BE2C (cell line): ENCODE results near the gene ADA.

Source experiments
- DNase-seq: peaks from one replicate; pipeline ENCODE4 v3.0.0-alpha.2; 2020
- H3K27me3 ChIP-seq: fragments of 250-450 bp; sonication (Bioruptor Pico); 2 replicates; pipeline ENCODE4 v1.5.1; 2020; ENCODE audit warnings: mild to moderate bottlenecking
- H3K36me3 ChIP-seq: fragments of 250-450 bp; sonication (Bioruptor Pico); 2 replicates; pipeline ENCODE4 v1.5.1; 2020; ENCODE audit warnings: mild to moderate bottlenecking
- H3K4me1 ChIP-seq: fragments of 250-450 bp; sonication (Bioruptor Pico); 2 replicates; pipeline ENCODE4 v1.5.1; 2020
- H3K4me3 ChIP-seq: 2 replicates; pipeline ENCODE4 v1.5.1; 2011; ENCODE audit warnings: low read depth, low read length
- H3K9me3 ChIP-seq: fragments of 250-450 bp; sonication (Bioruptor Pico); 2 replicates; pipeline ENCODE4 v1.5.1; 2020
- CTCF ChIP-seq: IDR thresholded peaks from 2 replicates; pipeline ENCODE4 v1.5.1; 2012; ENCODE audit warnings: mild to moderate bottlenecking, low read depth, low read length

Gene ADA

GRCh38 chr20:44690781-44691423, 39.4 kb upstream of the ADA start:
- DNase-seq, result no peak
- H3K36me3 ChIP-seq, result no peaks in the 10 kb centered on the region; the same call in 1 of the 2 replicates
- H3K9me3 ChIP-seq, result no peaks in the 10 kb centered on the region; the same call in 1 of the 2 replicates
- no peak overlapping the region for H3K4me3 ChIP-seq
- H3K4me1 ChIP-seq, result no peaks in the 10 kb centered on the region
- H3K27me3 ChIP-seq, result no peaks in the 10 kb centered on the region
- TF ChIP-seq CTCF, result no peak

GRCh38 chr20:44689809-44690208, 38.3 kb upstream of the ADA start:
- DNase-seq, result no peak
- no peaks in the 10 kb centered on the region; the same call in 1 of the 2 replicates for H3K36me3 ChIP-seq
- no peaks in the 10 kb centered on the region for H3K27me3 ChIP-seq
- no peak for TF ChIP-seq CTCF
- H3K4me1 ChIP-seq, result no peaks in the 10 kb centered on the region
- H3K4me3 ChIP-seq, result no peak overlapping the region
- no peaks in the 10 kb centered on the region; the same call in 1 of the 2 replicates for H3K9me3 ChIP-seq

GRCh38 chr20:44688053-44688625, 36.6 kb upstream of the ADA start:
- Histone ChIP-seq H3K4me3 (no peak overlapping the region), H3K36me3 (no peaks in the 10 kb centered on the region; the same call in 1 of the 2 replicates), H3K27me3 (no peaks in the 10 kb centered on the region), H3K9me3 (no peaks in the 10 kb centered on the region; the same call in 1 of the 2 replicates), H3K4me1 (no peaks in the 10 kb centered on the region)
- DNase-seq, result no peak
- no peak for TF ChIP-seq CTCF

GRCh38 chr20:44686934-44687333, 35.4 kb upstream of the ADA start:
- DNase-seq, result no peak
- H3K4me3 ChIP-seq, result no peak overlapping the region
- no peaks in the 10 kb centered on the region for H3K4me1 ChIP-seq
- H3K9me3 ChIP-seq, result no peaks in the 10 kb centered on the region; the same call in 1 of the 2 replicates
- H3K27me3 ChIP-seq, result no peaks in the 10 kb centered on the region
- TF ChIP-seq CTCF, result no peak
- no peaks in the 10 kb centered on the region for H3K36me3 ChIP-seq

GRCh38 chr20:44684047-44684967, 32.8 kb upstream of the ADA start:
- TF ChIP-seq CTCF, result no peak
- no peaks in the 10 kb centered on the region for H3K9me3 ChIP-seq
- no peak for DNase-seq
- H3K4me3 ChIP-seq, result no peak overlapping the region
- H3K36me3 ChIP-seq, result no peaks in the 10 kb centered on the region
- no peaks in the 10 kb centered on the region for H3K27me3 ChIP-seq
- no peaks in the 10 kb centered on the region for H3K4me1 ChIP-seq
